Umbilical cord (tissue), 2 donors: ENCODE measurements around the gene BTNL9. TPM values are rescaled to one million over a fixed set of nuclear protein-coding genes. Genes with fewer than 3 reads are reported as not detected.
"Not testable (repeated sequence)": the region's sequence is repeated elsewhere in the genome, so short reads cannot be mapped to it uniquely, and the experiment has no call there.

Source experiments
- DNase-seq: peaks from one replicate; pipeline ENCODE4 v3.0.0-alpha.2; 2015; ENCODE audit warnings: low spot score
- total RNA-seq: library from RNA; depleted of rRNA; stranded (reverse); fragments of >200 nt; gene quantifications from one replicate; pipeline ENCODE4 v1.2.3, GENCODE V29; 2014; ENCODE audit warnings: low replicate concordance; ENCODE audit not compliant: insufficient read depth

BTNL9 gene
- total RNA-seq, 1 donor from 2014 or later, result 7.0 TPM

DNA sequence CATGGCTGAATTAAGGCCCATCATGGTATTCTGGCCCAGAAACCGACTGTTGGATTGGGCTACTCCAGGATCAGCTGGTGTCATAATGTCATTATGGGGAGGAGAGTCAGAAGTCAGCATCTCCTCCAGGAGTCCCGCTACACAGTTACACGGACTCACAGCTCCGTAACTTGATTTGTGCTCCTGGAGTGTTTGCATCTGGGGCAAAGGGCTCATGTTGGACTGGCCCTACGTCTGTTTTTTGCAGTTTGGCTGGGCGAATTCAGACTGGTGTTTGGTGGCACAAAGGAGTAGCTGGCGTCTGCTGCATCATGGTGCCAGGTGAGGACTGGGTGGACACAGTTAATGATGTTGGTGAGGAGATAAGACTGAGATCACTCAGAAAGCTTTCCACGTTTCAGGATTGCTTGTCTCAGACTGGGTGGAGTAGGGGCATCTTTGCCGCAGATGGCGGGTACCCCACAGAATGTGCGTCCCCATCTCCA is 59.6 kb downstream of the BTNL9 start:
- DNase-seq, result no peak

DNA sequence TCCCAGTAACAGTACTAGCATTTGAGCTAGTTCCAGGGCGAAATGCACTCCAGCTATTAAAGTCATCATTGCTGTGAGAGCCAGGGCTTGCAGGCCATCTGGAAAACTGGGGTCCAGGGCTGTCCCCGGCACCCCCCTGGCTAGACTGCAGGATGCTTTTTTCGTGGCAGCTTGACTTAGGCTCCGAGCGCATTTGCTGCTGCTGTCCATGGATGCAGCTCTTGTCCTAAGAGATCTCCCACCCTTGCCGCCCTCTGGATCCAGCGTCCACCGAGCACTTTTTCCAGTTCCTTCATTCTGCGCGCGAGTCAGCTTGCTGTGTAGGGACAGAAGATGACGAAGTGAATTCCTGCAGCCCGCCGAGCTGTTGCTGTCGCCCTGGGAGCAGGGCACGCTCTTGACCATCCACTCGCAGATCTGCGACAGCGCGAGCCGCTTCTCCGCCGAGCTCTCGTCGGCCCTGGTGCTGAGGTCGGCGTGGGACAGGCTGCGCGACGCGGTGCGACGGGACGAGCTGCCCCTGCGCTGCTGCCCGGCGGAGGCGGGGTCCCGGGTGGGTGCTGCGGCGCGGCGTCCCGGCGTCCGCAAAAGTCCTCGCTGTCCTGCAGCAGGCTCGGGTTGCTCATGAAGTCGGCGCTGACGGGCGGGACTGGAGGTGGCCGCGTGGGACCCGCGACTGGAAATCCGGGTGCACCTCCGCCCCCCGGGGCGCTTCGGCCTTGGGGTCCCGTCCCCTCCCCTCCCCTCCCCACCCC is 60.2 kb downstream of the BTNL9 start:
- no peak for DNase-seq

DNA sequence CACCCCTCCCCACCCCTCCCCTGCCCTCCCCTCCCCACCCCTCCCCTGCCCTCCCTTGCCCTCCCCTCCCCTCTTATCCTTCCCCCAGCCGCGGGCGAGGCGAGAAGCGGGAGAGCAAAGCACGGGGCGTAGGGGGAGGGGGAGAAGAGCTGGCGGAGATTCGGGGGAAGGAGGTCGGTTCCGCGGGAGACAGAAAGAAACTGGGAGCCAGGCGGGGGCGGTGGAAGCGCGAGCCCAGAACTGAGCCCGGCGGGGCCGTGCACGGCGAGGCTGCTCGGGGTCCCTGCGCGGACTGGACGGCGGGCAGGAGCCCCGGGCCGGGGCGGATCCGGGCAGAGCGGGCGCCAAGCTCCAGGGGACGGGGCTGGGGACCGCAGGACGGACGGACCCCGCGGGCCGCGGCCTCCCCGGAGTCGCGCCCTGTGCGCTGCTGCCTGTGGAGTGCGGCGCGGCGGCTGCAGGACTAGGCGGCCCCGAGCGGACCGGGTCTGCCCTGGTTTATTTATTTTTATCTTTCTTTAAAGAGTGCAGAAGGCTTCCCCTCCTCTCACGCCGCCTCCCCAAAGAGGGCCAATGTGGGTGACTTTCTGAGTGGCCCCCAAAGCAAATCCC is 61.1 kb downstream of the BTNL9 start:
- not testable (repeated sequence) for DNase-seq

- DNase-seq, result not testable (repeated sequence)
These were observed 62.0 kb downstream of the BTNL9 start for GRCh38 chr5:181101930-181102674.

DNA sequence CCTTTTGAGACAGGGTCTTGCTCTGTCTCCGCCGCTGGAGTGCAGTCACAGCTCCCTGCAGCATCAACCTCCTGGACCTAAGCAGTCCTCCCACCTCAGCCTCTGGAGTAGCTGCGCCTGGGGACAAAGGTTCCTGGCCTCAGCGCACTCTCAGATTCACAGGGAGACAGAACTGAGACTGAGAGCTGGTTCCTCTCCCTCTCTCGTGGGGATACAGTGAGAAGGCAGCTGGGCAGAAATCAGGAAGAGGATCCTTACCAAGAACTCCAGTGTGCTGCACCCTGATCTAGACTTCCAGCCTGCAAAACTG is 64.1 kb downstream of the BTNL9 start:
- not testable (repeated sequence) for DNase-seq

DNA sequence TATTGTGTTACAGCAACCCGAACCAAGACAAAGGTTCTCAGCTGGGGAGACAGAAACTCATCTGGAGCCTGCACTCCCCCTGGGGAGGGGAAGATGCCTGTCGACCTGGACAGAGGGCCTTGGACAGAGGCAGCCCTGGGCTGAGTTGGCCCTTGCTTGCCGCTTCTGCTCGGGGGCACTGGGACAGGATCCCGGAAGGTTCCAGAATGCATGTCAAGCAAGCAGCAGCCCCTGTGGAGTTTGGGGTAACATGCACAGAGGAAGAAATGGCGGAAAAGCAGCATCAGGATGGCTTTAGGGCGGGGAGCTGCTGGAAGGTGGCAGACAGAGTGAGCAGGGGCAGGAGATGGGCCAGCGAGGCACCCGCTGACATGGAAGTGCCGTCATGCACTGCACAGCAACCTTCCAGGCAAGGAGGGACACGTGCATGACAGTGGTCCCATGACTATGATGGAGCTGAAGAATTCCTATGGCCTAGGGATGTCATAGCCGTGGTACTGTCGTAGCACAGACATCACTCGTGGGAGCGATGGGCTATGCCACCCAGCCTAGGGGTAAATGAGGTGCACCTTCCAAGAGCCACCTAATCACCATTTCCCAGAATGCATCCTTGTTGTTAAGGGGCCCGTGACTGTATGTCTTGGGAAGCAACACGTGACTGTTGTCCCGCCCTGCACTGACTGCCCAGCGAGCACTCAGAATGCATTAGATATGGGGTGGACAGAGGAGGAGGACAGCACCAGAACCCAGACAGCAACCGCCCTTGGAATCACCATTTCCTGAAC is 64.7 kb downstream of the BTNL9 start:
- not testable (repeated sequence) for DNase-seq

DNA sequence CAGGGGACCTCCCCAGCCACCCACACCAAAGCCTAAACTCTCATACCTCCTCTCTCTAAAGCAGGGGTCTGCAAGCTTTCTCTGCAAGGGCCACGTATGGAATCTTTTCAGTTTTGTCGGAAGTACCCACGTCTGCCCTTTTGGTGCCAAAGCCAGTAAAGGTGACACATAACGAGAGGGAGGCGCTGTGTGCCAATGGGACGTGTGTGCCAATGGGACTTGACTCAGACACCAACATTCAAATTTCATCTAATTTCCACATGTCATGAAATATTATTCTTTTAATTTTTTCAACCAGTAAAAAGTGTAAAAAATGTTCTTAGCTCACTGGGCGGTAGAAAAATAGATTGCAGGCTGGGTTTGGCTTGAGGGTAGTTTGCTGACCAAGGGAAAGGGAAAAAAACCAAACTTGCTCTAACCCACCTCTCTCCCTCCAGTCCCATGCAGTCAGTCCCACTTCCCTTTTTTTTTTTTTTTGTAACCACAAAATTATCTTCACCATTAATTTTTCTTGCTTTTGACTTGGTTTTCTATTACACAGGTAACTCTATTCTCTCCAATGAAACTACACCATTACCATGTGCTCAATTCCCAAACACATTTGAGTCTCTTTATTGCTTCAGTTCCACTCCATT is 65.4 kb downstream of the BTNL9 start:
- DNase-seq, result no peak

DNA sequence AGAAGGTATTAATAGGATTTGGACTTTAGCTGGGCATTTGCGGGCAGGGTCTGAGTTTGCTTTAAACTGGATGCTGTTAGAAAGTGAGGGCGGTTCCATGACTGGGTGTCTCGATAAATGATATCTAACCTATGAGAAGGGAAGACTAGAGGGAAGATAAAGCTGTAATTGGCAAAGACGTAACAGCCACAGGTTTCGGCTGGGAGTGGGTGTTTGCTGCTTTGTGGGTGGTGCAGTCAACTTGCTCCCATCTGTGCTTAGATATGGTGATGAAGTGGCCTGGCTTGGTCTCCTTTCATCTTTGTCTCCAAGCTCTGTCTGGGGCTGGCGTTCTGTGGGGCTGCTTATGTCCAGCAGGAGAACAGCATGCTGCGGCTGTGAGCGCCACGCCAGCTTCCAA is 67.6 kb downstream of the BTNL9 start:
- no peak for DNase-seq

GRCh38 chr5:181108578-181109165 is 68.6 kb downstream of the BTNL9 start:
- no peak for DNase-seq

GRCh38 chr5:181109489-181110013 is 69.5 kb downstream of the BTNL9 start:
- no peak for DNase-seq

DNA sequence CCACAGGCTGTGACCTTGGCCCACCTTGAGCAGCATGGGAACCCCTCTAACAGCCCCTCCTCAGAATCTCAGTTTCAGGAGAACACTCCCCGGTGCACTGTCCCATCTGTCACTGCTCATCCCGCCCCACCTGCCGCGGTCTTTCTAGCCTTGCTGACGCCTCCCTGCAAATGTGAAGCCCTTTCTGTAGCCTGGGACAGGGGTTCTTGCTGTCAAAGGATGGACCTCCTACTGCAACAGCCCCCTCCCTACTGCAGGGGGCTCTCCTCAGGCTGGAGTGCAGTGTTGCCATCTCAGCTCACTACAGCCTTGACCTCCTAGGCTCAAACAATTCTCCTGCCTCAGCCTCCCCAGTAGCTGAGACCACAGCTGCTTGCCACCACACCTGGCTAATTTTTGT is 70.9 kb downstream of the BTNL9 start:
- no peak for DNase-seq

Other genes with a start within 250 kb of the BTNL9 start
- 98.7 TPM for gene MGAT1, start 237.5 kb upstream of the BTNL9 start, total RNA-seq
- gene ZFP62, start 179.0 kb upstream of the BTNL9 start, total RNA-seq, result 25.8 TPM
- gene BTNL8, start 141.1 kb upstream of the BTNL9 start, total RNA-seq, result not detected
- not detected for gene BTNL3, start 51.4 kb upstream of the BTNL9 start, total RNA-seq
- 0.96 TPM for gene OR2V1, start 90.9 kb downstream of the BTNL9 start, total RNA-seq
- 2.4 TPM for gene OR2V2, start 107.3 kb downstream of the BTNL9 start, total RNA-seq
- gene TRIM7, start 164.9 kb downstream of the BTNL9 start, total RNA-seq, result 2.2 TPM
- 18.1 TPM for gene TRIM41, start 183.0 kb downstream of the BTNL9 start, total RNA-seq
- gene RACK1, start 203.6 kb downstream of the BTNL9 start, total RNA-seq, result 2,337 TPM
- 41.9 TPM for gene TRIM52, start 220.9 kb downstream of the BTNL9 start, total RNA-seq